Measurements from ENCODE around the gene IER3IP1.
"Not testable (repeated sequence)": the region's sequence is repeated elsewhere in the genome, so short reads cannot be mapped to it uniquely, and the experiment has no call there.

The IER3IP1 gene, protein sequence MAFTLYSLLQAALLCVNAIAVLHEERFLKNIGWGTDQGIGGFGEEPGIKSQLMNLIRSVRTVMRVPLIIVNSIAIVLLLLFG

GRCh38 chr18:47175898-47176575, at the start of gene IER3IP1:
Gene IER3IP1, minus strand, starts transcription at chr18:47176364. Its CDS starts 87 bp downstream, at chr18:47176277.
- peak; percentile 87 for DNase-seq (ENCODE audit: low spot score)

- DNase-seq (ENCODE audit: low spot score): peak; percentile 9
Observed at GRCh38 chr18:47215554-47216138, 39.5 kb upstream of the IER3IP1 start.

DNA sequence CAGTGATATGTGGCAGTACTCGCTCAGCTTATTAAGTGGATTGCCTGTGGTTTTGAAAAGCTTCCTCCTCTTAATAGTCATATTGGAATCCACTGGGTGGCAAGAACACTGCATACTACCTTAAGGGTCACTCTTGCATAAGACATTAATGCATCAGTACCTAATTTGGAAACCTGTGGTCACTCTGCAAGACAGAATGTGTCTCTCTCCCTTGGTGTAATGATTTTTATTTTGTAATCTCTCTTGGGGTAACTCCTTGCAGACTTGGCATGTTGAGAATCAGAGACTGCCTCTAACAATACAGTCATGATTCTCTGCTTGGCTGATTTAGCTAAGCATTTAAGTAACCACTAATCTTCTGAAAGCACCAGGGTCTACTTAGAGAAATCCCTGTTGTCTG, 33.0 kb upstream of the IER3IP1 start:
- DNase-seq (ENCODE audit: low spot score): no peak

- no peak for DNase-seq (ENCODE audit: low spot score)
Observed at GRCh38 chr18:47206945-47207637, 30.9 kb upstream of the IER3IP1 start.

GRCh38 chr18:47204908-47205522, 28.9 kb upstream of the IER3IP1 start:
- DNase-seq (ENCODE audit: low spot score): peak; percentile 19

- no peak for DNase-seq (ENCODE audit: low spot score)
Observed at GRCh38 chr18:47203626-47204464, 27.7 kb upstream of the IER3IP1 start.

DNA sequence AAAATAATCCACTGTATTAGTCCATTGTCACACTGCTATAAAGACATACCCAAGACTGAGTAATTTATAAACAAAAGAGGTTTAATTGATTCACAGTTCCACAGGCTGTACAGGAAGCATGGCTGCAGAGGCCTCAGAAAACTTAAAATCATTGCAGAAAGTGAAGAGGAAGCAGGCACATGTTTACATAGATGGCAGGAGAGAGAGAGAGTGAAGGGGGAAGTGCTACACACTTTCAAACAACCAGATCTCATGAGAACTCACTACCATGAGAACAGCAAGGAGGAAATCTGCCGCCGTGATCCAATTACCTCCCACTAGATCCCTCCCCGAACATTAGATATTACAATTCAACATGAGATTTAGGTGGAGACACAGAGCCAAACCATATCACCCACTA, 19.8 kb upstream of the IER3IP1 start:
- not testable (repeated sequence) for DNase-seq (ENCODE audit: low spot score)

DNA sequence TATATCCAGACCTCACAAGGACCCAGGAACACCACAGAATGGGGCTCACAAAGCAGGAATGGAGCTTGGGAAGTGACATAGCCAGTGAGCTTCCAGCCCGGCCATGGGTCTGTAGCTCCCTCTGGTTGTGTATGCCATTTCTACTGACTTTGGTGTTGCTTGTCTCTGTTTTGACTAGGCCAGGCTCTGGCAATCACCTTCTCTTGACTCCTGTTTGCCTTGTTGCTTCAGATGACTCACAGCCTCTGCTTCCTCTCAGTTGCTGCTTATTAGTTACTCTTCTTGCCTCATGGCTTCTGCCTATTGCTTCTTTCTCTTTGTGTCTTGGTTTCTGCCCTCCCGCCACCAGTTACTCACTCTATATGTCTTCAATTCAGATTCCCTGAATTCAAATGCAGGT, 15.8 kb upstream of the IER3IP1 start:
- DNase-seq (ENCODE audit: low spot score): no peak

DNA sequence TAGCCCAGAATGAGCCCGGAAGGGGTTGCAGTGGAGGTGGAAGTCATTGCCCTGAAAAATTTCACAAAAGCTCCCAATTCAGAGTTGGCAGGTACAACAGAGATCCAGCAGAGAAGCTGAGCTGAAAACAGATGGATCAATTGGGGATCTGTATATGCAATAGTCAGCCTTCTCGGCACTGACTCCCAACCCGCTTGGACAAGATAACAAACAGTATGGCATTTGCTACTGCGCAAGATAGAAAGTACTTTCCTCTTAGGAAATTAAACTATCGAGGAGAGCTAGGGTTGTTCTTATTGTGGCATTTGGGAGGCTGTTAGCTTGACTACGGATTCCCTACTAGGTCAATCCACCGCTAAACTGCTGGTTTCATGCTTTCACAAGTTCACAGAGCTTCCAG, 11.6 kb upstream of the IER3IP1 start:
- DNase-seq (ENCODE audit: low spot score): no peak

DNA sequence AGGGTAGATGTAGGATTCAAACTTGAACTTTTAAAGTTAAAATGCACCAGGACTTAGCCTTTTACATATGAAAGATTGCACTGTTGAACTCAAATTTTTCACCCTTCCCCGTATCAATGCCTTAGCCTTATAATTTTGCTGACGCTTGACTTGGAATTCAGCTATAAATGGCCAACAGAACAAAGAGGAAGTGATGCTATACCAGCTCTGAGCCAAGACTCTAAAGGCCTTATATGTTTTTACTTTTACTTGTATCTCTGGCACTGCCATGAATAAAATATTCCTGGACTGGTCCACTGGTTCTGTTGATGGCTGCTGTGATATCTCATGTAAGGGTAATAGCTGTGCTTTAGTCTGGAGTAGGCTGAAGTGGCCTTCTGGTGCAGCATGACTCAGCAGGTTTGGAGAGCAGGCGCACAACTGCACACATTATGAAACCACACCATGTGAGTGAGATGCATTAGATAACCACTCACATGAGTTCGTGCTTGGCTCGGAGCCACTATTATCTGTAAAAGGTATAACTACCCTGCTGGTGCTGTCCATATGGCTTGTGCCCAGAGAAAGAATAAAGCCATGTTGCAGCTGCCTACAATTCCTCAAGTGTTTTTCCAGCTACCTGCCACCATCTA, 8.4 kb upstream of the IER3IP1 start:
- DNase-seq (ENCODE audit: low spot score): no peak

GRCh38 chr18:47182156-47182555, 6.0 kb upstream of the IER3IP1 start:
- not testable (repeated sequence) for DNase-seq (ENCODE audit: low spot score)

- DNase-seq (ENCODE audit: low spot score): peak; percentile 39
Observed at GRCh38 chr18:47180765-47181164, 4.6 kb upstream of the IER3IP1 start.

- DNase-seq (ENCODE audit: low spot score): no peak
Observed at GRCh38 chr18:47179520-47179919, 3.4 kb upstream of the IER3IP1 start.

DNA sequence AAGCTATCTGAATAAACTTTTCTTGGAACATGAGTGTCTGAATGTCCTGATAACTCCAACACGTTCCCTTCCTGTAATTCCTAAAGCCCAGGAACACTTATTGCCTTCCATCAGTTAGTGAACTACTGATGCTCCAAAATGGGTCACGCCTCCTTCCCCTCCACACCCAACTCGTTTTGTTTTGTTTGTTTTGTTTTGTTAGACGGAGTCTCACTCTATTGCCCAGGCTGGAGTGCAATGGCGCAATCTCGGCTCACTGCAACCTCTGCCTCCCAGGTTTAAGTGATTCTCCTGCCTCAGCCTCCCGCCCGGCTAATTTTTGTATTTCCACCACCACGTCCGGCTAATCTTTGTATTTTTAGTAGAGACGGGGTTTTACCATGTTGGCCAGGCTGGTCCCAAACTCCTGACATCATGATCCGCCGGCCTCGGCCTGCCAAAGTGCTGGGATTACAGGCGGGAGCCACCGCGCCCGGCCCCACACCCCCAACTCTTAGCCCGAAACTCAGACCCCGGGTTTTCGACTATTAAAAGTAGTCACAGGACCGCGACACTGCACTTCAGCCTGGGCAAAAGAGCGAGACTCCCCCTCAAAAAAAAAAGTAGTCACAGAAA, 774 bp downstream of the IER3IP1 start:
- DNase-seq (ENCODE audit: low spot score): no peak

GRCh38 chr18:47174545-47175116, 1.5 kb downstream of the IER3IP1 start:
- DNase-seq (ENCODE audit: low spot score): no peak

DNA sequence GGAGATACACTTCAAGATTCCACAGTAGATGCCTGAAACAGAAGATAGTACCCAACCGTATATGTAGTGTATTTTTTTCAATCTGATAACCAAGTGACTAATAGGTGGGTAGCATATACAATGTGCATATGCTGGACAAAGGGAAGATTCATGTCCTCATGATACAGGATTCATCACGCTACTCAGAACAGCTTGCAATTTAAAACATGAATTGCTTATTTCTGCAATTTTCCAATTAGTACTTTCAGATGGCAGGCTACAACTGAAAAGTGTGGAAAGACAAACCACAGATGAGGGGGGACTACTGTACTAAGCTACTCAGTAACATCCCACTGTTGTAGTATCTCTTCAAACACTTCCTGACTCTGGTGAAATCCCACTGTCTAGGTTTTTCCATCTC, 3.7 kb downstream of the IER3IP1 start:
- DNase-seq (ENCODE audit: low spot score): no peak

- no peak for DNase-seq (ENCODE audit: low spot score)
Observed at GRCh38 chr18:47168913-47169312, 7.3 kb downstream of the IER3IP1 start.

GRCh38 chr18:47168509-47168908, 7.7 kb downstream of the IER3IP1 start:
- no peak for DNase-seq (ENCODE audit: low spot score)

DNA sequence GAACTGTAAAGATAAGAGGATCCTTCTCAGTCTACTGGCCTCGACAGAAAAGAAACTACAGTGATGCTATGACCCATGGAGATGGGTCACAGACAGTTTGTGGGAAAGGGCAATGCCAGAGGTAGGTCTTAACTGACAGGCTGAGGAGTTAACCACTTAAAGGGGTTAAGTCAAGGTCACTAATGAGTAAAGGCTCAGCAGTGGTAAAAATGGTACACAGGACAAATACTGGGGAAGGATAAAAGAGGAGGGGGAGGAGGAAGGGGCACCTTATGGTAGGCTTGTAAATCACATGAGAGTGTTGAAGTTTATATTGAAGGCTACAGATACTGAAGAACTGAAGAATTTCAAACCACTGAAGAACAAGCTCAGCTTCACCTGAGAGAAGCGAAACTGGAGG, 9.9 kb downstream of the IER3IP1 start:
- no peak for DNase-seq (ENCODE audit: low spot score)

GRCh38 chr18:47163241-47163640, 12.9 kb downstream of the IER3IP1 start:
- DNase-seq (ENCODE audit: low spot score): no peak

GRCh38 chr18:47160256-47160655, 15.9 kb downstream of the IER3IP1 start:
- DNase-seq (ENCODE audit: low spot score): no peak
